Measurements from ENCODE around the gene EPHA5.

EPHA5 gene

GRCh38 chr4:65635051-65635821 lies 35.1 kb downstream of the EPHA5 start:
- in situ Hi-C loops (cut with HindIII; ENCODE audit: low sequenced_read_pairs), result no loop called here

GRCh38 chr4:65624651-65625050 lies 45.6 kb downstream of the EPHA5 start:
- in situ Hi-C loops (cut with HindIII; ENCODE audit: low sequenced_read_pairs), result no loop called here

- in situ Hi-C loops (cut with HindIII; ENCODE audit: low sequenced_read_pairs), result no loop called here
These were observed 46.8 kb downstream of the EPHA5 start for GRCh38 chr4:65623506-65623905.

DNA sequence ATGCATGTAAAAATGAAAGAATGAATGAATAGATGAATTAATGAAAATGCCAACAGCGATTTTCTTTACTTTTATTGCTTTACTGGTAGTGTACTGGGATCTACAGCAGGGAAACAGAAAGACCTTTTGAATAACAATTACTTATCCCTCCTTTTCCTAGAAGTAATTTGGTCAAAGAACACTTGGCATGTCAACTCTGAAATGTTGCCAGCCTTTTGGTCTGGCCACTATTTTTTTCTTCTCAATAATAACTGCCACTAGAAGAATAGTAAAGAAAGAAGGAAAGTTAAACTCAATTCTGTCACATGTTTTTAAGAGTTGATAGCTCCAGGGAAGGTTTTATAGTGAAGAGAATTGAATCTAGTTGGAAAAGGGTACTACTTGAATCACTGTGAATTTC lies 52.9 kb downstream of the EPHA5 start:
- in situ Hi-C loops (cut with HindIII; ENCODE audit: low sequenced_read_pairs), result no loop called here

DNA sequence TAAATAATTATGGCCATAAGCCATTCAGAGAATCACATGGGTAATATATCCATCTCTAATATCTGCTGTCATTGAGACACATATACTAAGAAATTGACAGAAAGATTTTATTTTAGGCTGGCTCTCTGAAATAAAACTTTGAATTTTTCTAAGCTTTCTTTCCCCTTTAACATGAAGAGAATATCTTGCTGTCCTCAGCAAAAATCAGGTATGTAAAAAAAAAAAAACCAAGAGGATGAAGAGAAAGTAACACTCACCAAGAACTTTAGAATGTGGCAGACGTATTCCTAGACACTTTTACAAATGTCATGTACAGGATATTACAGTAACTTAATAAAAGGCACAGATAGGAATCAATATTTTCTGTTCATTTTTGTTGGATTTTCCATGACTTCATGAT lies 65.8 kb downstream of the EPHA5 start:
- in situ Hi-C loops (cut with HindIII; ENCODE audit: low sequenced_read_pairs), result no loop called here

- in situ Hi-C loops (cut with HindIII; ENCODE audit: low sequenced_read_pairs), result no loop called here
These were observed 69.6 kb downstream of the EPHA5 start for GRCh38 chr4:65600656-65601055.

GRCh38 chr4:65599340-65599739 lies 70.9 kb downstream of the EPHA5 start:
- in situ Hi-C loops (cut with HindIII; ENCODE audit: low sequenced_read_pairs), result no loop called here

DNA sequence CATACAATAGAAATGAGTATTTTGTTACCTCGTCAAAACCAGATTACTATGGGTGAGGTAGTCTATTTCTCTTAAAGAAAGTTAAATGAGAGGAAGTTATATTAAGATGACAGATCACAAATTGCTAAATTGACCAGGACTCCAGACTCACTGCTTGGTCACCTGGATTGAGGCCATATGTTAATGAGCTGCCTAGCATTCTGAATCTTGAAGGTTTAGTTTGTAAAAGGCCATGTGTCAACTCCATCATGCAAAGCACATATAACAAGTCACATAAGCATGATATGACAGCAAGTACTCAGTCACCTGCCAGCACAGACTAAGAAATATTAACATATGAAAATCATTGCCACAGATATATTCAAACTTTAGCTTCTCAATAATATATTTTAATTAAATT lies 72.6 kb downstream of the EPHA5 start:
- in situ Hi-C loops (cut with HindIII; ENCODE audit: low sequenced_read_pairs), result no loop called here

GRCh38 chr4:65592089-65592488 lies 78.2 kb downstream of the EPHA5 start:
- in situ Hi-C loops (cut with HindIII; ENCODE audit: low sequenced_read_pairs), result no loop called here

- in situ Hi-C loops (cut with HindIII; ENCODE audit: low sequenced_read_pairs), result no loop called here
These were observed 80.4 kb downstream of the EPHA5 start for GRCh38 chr4:65589921-65590320.

DNA sequence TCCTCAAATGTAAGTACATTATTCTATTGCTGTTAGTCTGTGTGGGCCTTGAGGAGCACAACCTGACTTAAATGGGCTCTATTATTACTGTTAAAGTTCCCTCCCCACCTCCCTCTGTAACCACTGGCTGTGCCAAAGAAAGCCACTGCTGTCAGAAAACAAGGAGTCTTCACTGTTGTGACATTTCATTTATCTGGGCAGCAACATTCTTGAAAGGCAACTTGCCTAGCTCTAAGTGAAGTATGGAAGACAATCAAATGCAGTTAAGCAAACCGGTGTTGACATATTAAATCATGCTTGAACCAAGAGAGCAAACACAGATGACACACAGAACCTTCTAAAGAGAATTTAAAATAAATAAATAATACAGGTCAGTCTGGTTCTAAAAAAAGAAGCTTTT lies 81.0 kb downstream of the EPHA5 start:
- in situ Hi-C loops (cut with HindIII; ENCODE audit: low sequenced_read_pairs), result no loop called here

GRCh38 chr4:65580551-65580950 lies 89.7 kb downstream of the EPHA5 start:
- in situ Hi-C loops (cut with HindIII; ENCODE audit: low sequenced_read_pairs), result no loop called here

GRCh38 chr4:65566473-65566872 lies 103.8 kb downstream of the EPHA5 start:
- in situ Hi-C loops (cut with HindIII; ENCODE audit: low sequenced_read_pairs), result no loop called here

GRCh38 chr4:65561164-65561563 lies 109.1 kb downstream of the EPHA5 start:
- in situ Hi-C loops (cut with HindIII; ENCODE audit: low sequenced_read_pairs), result no loop called here

DNA sequence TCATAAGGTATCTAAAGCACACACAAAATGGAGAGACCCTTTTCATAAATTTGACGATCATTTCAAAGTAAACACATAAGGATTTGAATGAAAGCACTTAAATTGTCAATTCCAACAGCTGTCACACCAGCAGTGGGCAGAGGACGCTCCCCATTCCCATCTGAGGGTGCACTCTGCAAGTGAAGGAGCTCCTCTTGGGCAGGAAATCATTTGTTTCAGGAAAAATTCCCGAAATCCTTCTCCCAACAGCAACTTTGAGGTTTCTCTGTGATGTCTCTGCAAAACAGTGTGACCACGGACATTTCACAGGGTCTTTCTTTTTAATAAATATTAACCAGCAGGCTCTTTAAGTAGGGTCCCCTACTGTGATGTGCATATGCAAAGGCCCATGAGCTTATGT lies 111.0 kb downstream of the EPHA5 start:
- in situ Hi-C loops (cut with HindIII; ENCODE audit: low sequenced_read_pairs), result no loop called here

DNA sequence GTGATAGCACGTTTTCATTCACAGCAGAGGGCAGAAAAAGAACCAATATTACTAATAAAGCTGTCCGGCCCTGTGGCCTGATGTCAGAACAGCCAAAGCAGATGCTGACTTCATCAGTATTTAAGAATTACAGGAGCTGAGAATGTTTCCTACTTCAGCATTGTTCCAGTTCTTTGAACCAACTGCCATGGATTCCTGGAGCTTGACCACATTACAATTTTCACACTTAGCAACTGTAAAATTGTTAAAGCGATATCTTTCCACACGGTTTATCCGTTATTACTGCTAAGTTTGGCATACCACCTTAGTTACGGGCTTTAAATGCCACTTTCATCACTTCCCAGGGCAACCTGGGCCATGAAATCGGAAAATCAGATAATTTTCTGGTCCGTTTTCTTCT lies 118.2 kb downstream of the EPHA5 start:
- in situ Hi-C loops (cut with HindIII; ENCODE audit: low sequenced_read_pairs), result no loop called here

DNA sequence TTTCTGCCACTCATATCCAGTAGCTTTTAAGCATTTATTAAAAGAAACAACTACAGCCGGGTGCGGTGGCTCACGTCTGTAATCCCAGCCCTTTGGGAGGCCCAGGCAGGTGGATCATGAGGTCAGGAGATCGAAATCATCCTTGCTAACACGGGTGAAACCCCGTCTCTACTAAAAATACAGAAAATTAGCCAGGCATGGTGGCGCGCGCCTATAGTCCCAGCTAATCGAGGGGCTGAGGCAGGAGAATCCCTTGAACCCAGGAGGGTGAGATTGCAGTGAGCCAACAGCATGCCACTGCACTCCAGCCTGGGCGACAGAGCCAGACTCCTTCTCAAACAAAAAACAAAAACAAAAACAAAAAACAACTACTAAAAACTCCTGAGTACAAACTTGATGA lies 119.8 kb downstream of the EPHA5 start:
- in situ Hi-C loops (cut with HindIII; ENCODE audit: low sequenced_read_pairs), result no loop called here

- in situ Hi-C loops (cut with HindIII; ENCODE audit: low sequenced_read_pairs), result no loop called here
These were observed 123.3 kb downstream of the EPHA5 start for GRCh38 chr4:65546882-65547416.

DNA sequence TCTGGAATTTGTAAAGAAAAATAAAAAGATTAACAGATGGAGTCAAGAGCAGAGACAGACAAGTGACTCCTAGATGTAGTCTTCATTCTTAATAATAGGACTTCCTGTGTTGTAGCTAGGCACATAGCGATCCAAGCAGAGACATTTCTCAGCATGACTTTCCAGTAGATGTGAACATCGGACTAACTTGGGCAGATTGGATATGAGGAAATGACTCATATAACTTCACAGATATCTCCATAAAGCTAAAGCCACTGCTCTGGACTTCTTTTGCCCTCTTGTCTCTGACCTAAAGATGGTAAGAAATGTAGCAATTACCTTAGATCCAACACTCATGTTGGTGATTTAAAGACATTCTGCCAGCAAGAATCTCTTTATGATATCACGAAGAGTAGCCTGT lies 131.7 kb downstream of the EPHA5 start:
- in situ Hi-C loops (cut with HindIII; ENCODE audit: low sequenced_read_pairs), result no loop called here

GRCh38 chr4:65535113-65535512 lies 135.2 kb downstream of the EPHA5 start:
- in situ Hi-C loops (cut with HindIII; ENCODE audit: low sequenced_read_pairs), result no loop called here

DNA sequence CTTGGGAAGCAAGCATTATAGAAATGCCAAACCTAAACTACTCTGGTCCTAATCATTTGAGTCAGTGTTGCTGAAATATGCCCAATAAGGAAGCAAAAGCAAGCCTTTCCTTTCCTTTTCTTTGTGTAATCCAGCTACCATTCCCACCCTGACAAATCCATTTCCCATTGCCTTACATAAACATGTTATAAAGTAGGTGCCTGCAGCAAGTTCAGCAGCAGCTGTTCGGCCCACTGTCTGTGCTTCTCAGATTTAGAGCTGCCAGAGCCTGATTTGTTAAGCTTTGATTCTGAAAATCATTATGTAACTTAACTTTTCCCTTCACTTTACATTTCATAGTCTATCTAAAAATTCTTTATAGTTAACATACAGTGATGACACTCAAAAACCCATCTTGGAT lies 148.6 kb downstream of the EPHA5 start:
- in situ Hi-C loops (cut with HindIII; ENCODE audit: low sequenced_read_pairs), result no loop called here

GRCh38 chr4:65515646-65516045 lies 154.6 kb downstream of the EPHA5 start:
- in situ Hi-C loops (cut with HindIII; ENCODE audit: low sequenced_read_pairs), result no loop called here

DNA sequence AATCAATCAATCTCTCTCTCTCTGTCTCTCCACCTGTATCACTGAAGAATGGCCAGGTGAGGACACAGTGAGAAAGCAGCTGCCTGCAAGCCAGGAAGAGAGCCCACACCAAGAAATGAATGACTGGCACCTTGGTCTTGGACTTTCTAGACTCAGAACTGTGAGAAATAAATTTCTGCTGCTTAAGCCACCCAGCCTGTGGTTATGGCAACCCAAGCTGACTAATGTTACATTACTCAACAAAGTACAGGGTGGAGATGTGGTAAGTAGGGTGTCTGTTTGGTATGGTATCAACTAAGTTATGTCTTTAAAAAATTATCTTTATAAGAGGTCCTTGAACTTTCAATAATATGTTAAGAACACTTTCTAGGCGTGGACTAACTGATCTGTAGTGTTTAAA lies 159.3 kb downstream of the EPHA5 start:
- in situ Hi-C loops (cut with HindIII; ENCODE audit: low sequenced_read_pairs), result no loop called here

Data from endothelial cell of hepatic sinusoid (primary cell).